Fibroblast of skin of right biceps (primary cell): ENCODE data around the gene EGR1.
A peak's percentile ranks its signal among the peaks of the same experiment; 100 is the strongest.

Experiments
- DNase-seq: peaks from one replicate; pipeline ENCODE4 v3.0.0-alpha.2; 2013

Gene EGR1

GRCh38 chr5:138454121-138454520 is 11.2 kb upstream of the EGR1 start:
- DNase-seq = no peak

GRCh38 chr5:138455232-138455930 is 9.9 kb upstream of the EGR1 start:
- no peak for DNase-seq

GRCh38 chr5:138457531-138458275 is 7.6 kb upstream of the EGR1 start:
- DNase-seq = no peak

- no peak for DNase-seq
Observed at GRCh38 chr5:138458384-138458783, 6.9 kb upstream of the EGR1 start.

GRCh38 chr5:138458856-138459255 is 6.4 kb upstream of the EGR1 start:
- DNase-seq = no peak

GRCh38 chr5:138459311-138459933 is 5.9 kb upstream of the EGR1 start:
- no peak for DNase-seq

- DNase-seq = no peak
Observed at GRCh38 chr5:138460032-138460693, 5.1 kb upstream of the EGR1 start.

- DNase-seq = peak; percentile 71
Observed at GRCh38 chr5:138461343-138462125, 3.7 kb upstream of the EGR1 start.

GRCh38 chr5:138463419-138464007 is 1.8 kb upstream of the EGR1 start:
- peak; percentile 40 for DNase-seq

GRCh38 chr5:138464008-138464387 is 1.3 kb upstream of the EGR1 start:
- peak; percentile 97 for DNase-seq

- peak; percentile 99 for DNase-seq
Observed at GRCh38 chr5:138464388-138465260, 655 bp upstream of the EGR1 start.

- DNase-seq = peak; percentile 19
Observed at GRCh38 chr5:138466125-138466899, 1.0 kb downstream of the EGR1 start.

- peak; percentile 30 for DNase-seq
Observed at GRCh38 chr5:138466900-138467710, 1.8 kb downstream of the EGR1 start.

GRCh38 chr5:138467711-138468132 is 2.4 kb downstream of the EGR1 start:
- peak; percentile 21 for DNase-seq

- peak; percentile 23 for DNase-seq
Observed at GRCh38 chr5:138468133-138468965, 3.1 kb downstream of the EGR1 start.

GRCh38 chr5:138468966-138469539 is 3.8 kb downstream of the EGR1 start:
- no peak for DNase-seq

GRCh38 chr5:138469540-138470321 is 4.5 kb downstream of the EGR1 start:
- DNase-seq = peak; percentile 62
